Activated naive CD4-positive, alpha-beta T cell treated with Interleukin-2 at 50 U/mL for 16 hours (primary cell): ENCODE results near the gene ZNF274.
A peak's percentile ranks its signal among the peaks of the same experiment; 100 is the strongest.
"Not testable (repeated sequence)": the region's sequence is repeated elsewhere in the genome, so short reads cannot be mapped to it uniquely, and the experiment has no call there.

ENCODE experiments used
- DNase-seq: peaks from one replicate; pipeline ENCODE4 v3.0.0-alpha.2; 2020

ZNF274 gene

GRCh38 chr19:58182989-58183816 lies at the start of gene ZNF274:
Gene ZNF274 (plus strand): TSS chr19:58183061. CDS start chr19:58183966, 905 bp downstream.
- peak; percentile 94 for DNase-seq

GRCh38 chr19:58134244-58134643 lies 48.6 kb upstream of the ZNF274 start:
- DNase-seq: no peak

- DNase-seq: no peak
Measured at GRCh38 chr19:58145849-58146248, 37.0 kb upstream of the ZNF274 start.

GRCh38 chr19:58147475-58147874 lies 35.4 kb upstream of the ZNF274 start:
- not testable (repeated sequence) for DNase-seq

GRCh38 chr19:58150328-58150921 lies 32.4 kb upstream of the ZNF274 start, which contains the start of gene ZNF329:
Gene ZNF329 (minus strand): TSS chr19:58150789. CDS start chr19:58129503, 21,286 bp downstream.
- peak; percentile 94 for DNase-seq

GRCh38 chr19:58153386-58153785 lies 29.5 kb upstream of the ZNF274 start:
- no peak for DNase-seq

GRCh38 chr19:58154287-58154678 lies 28.6 kb upstream of the ZNF274 start:
- no peak for DNase-seq

- DNase-seq: peak; percentile 97
Measured at GRCh38 chr19:58154679-58155648, 27.9 kb upstream of the ZNF274 start.

GRCh38 chr19:58157045-58157728 lies 25.7 kb upstream of the ZNF274 start:
- DNase-seq: no peak

GRCh38 chr19:58166268-58166667 lies 16.6 kb upstream of the ZNF274 start:
- DNase-seq: no peak

- DNase-seq: no peak
Measured at GRCh38 chr19:58166708-58167280, 16.1 kb upstream of the ZNF274 start.

GRCh38 chr19:58170860-58171259 lies 12.0 kb upstream of the ZNF274 start:
- DNase-seq: no peak

- DNase-seq: peak; percentile 68
Measured at GRCh38 chr19:58181902-58182576, 822 bp upstream of the ZNF274 start.

- DNase-seq: no peak
Measured at GRCh38 chr19:58182577-58182988, 278 bp upstream of the ZNF274 start.

- no peak for DNase-seq
Measured at GRCh38 chr19:58183817-58184215, 955 bp downstream of the ZNF274 start.

- no peak for DNase-seq
Measured at GRCh38 chr19:58196901-58197616, 14.2 kb downstream of the ZNF274 start.

GRCh38 chr19:58203814-58204475 lies 21.1 kb downstream of the ZNF274 start:
- DNase-seq: no peak

- DNase-seq: no peak
Measured at GRCh38 chr19:58204566-58204965, 21.7 kb downstream of the ZNF274 start.

- no peak for DNase-seq
Measured at GRCh38 chr19:58209577-58209976, 26.7 kb downstream of the ZNF274 start.
